LHCN-M2 (cell line): ENCODE results near the gene INVS. TPM values are rescaled to one million over a fixed set of nuclear protein-coding genes. Genes with fewer than 3 reads are reported as not detected.
"Not testable (repeated sequence)": the region's sequence is repeated elsewhere in the genome, so short reads cannot be mapped to it uniquely, and the experiment has no call there.

Experiments used
- DNase-seq: peaks from one replicate; pipeline ENCODE4 v3.0.0-alpha.2; 2012; ENCODE audit warnings: low read depth
- total RNA-seq: library from RNA; depleted of rRNA; stranded (reverse); fragments of >200 nt; gene quantifications from 2 replicates; pipeline ENCODE4 v1.2.3, GENCODE V29; 2014

Gene INVS
- total RNA-seq, 1 experiment from 2014 or later, result 16.6 TPM

GRCh38 chr9:100117316-100117715 is 18.3 kb downstream of the INVS start:
- no peak for DNase-seq

GRCh38 chr9:100120286-100120685 is 21.2 kb downstream of the INVS start:
- DNase-seq, result no peak

GRCh38 chr9:100125236-100125635 is 26.2 kb downstream of the INVS start:
- DNase-seq, result no peak

GRCh38 chr9:100125910-100126309 is 26.9 kb downstream of the INVS start:
- no peak for DNase-seq

- no peak for DNase-seq
Observed at GRCh38 chr9:100126423-100126822, 27.4 kb downstream of the INVS start.

- DNase-seq, result no peak
Observed at GRCh38 chr9:100129772-100130171, 30.7 kb downstream of the INVS start.

- DNase-seq, result no peak
Observed at GRCh38 chr9:100131216-100131615, 32.2 kb downstream of the INVS start.

- DNase-seq, result no peak
Observed at GRCh38 chr9:100131875-100132430, 32.9 kb downstream of the INVS start.

- no peak for DNase-seq
Observed at GRCh38 chr9:100134731-100135130, 35.7 kb downstream of the INVS start.

- DNase-seq, result peak; percentile 13
Observed at GRCh38 chr9:100136799-100137198, 37.8 kb downstream of the INVS start.

- DNase-seq, result not testable (repeated sequence)
Observed at GRCh38 chr9:100140303-100140702, 41.3 kb downstream of the INVS start.

GRCh38 chr9:100141862-100142261 is 42.8 kb downstream of the INVS start:
- not testable (repeated sequence) for DNase-seq

- DNase-seq, result not testable (repeated sequence)
Observed at GRCh38 chr9:100145167-100145934, 46.3 kb downstream of the INVS start.

- DNase-seq, result not testable (repeated sequence)
Observed at GRCh38 chr9:100145976-100146375, 46.9 kb downstream of the INVS start.

GRCh38 chr9:100150214-100150613 is 51.2 kb downstream of the INVS start:
- DNase-seq, result peak; percentile 41

GRCh38 chr9:100160021-100160420 is 61.0 kb downstream of the INVS start:
- no peak for DNase-seq

- DNase-seq, result peak; percentile 29
Observed at GRCh38 chr9:100167176-100167575, 68.1 kb downstream of the INVS start.

GRCh38 chr9:100167915-100168654 is 69.0 kb downstream of the INVS start:
- peak; percentile 11 for DNase-seq

GRCh38 chr9:100170085-100170484 is 71.0 kb downstream of the INVS start:
- peak; percentile 38 for DNase-seq

- DNase-seq, result peak; percentile 55
Observed at GRCh38 chr9:100170556-100170955, 71.5 kb downstream of the INVS start.

- DNase-seq, result no peak
Observed at GRCh38 chr9:100186356-100186755, 87.3 kb downstream of the INVS start.

GRCh38 chr9:100190339-100190738 is 91.3 kb downstream of the INVS start:
- DNase-seq, result peak; percentile 5

GRCh38 chr9:100191264-100191663 is 92.2 kb downstream of the INVS start:
- no peak for DNase-seq
